Retinal pigment epithelial cell (primary cell): ENCODE measurements around the gene MFAP5.

Experiments
- DNase-seq: peaks from one replicate; pipeline ENCODE4 v3.0.0-alpha.2; 2010; ENCODE audit warnings: low read depth
- H3K4me3 ChIP-seq: 2 replicates; pipeline ENCODE4 v1.5.1; 2011; ENCODE audit warnings: mild to moderate bottlenecking, low read length, control low read depth, moderate library complexity
- CTCF ChIP-seq: conservative IDR thresholded peaks from 2 replicates; pipeline ENCODE4 v1.5.1; 2011; ENCODE audit warnings: low read depth, low read length, control low read depth, inconsistent platforms

Gene MFAP5

GRCh38 chr12:8689681-8690080, 27.1 kb upstream of the MFAP5 start:
- no peak overlapping the region for H3K4me3 ChIP-seq
- no peak for TF ChIP-seq CTCF
- no peak for DNase-seq

GRCh38 chr12:8687846-8688601, 25.4 kb upstream of the MFAP5 start:
- H3K4me3 ChIP-seq, result peak overlapping the region; percentile 7
- TF ChIP-seq CTCF, result no peak
- DNase-seq, result peak; percentile 80

- TF ChIP-seq CTCF, result no peak
- DNase-seq, result no peak
- H3K4me3 ChIP-seq, result no peak overlapping the region
These were observed 22.4 kb upstream of the MFAP5 start for GRCh38 chr12:8685051-8685450.

GRCh38 chr12:8681129-8681884, 18.7 kb upstream of the MFAP5 start:
- H3K4me3 ChIP-seq, result no peak overlapping the region
- TF ChIP-seq CTCF, result no peak
- DNase-seq, result no peak

GRCh38 chr12:8680533-8680932, 17.9 kb upstream of the MFAP5 start:
- no peak for TF ChIP-seq CTCF
- H3K4me3 ChIP-seq, result no peak overlapping the region
- DNase-seq, result no peak

GRCh38 chr12:8678661-8679111, 16.1 kb upstream of the MFAP5 start:
- H3K4me3 ChIP-seq, result no peak overlapping the region
- TF ChIP-seq CTCF, result no peak
- no peak for DNase-seq

- no peak overlapping the region for H3K4me3 ChIP-seq
- DNase-seq, result no peak
- no peak for TF ChIP-seq CTCF
These were observed 14.7 kb upstream of the MFAP5 start for GRCh38 chr12:8677362-8677761.
